NCI-H2029 treated with DMSO at 0.1 percent for 48 hours (cell line): ENCODE results near the gene INPP5A.

Experiments used
- DNase-seq: peaks from one replicate; lab custom pipeline; 2025; lab: John Stamatoyannopoulos, UW

The INPP5A gene

GRCh38 chr10:132580617-132581016, 43.0 kb downstream of the INPP5A start:
- no peak for DNase-seq

DNA sequence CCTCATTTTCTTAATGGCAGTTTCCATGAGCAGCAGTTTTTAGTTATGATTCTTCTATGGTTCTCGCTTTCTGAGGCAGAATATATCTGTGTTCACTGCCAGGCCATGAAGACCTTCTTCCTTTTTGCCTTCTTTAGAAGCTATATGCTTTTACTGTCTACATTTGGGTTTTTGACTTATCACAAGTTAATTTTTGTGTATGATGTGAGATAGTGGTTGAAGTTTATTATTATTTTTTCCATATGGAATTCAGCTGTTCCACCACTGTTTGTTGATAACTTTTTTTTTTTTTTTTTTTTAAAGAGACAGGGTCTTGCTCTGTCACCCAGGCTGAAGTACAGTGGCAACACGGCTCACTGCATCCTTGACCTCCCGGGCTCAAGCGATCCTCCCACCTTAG, 44.5 kb downstream of the INPP5A start:
- no peak for DNase-seq

DNA sequence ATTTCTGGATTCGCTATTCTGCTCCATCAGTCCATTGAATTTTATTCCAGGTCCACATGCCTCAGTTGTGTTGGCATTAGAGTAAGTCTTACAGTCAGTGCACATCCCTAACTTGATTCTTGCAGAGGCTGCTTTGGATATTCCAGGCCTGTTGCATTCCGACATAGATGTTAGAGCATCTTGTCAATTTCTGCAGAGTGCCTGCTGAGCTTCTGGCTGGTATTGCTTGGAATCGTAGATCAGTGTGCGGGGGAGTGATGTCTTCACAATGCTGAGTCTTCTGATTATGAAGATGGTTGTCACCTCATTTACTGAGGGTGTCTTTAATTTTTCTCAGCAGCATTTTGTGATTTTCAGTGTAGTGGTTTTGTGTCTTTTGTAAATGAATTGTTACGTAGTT, 45.2 kb downstream of the INPP5A start:
- no peak for DNase-seq

DNA sequence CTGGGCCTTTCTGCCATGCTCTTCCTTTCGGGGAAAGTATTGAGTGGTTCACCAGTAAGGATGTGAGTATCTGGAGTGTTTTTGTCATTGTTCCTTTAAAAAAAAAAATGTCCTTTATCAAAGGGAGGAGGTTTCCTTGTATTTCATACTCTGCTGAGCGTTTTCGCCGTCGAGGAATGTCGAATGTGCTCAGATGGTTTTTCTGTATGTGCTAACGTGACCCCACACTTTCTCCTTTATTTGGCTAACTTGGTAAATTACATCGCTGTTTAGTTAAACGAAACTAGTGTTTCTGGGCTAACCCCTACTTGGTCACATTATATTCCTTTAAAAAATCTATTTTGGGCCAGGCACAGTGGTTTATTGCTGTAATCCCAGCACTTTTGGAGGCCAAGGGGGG, 45.9 kb downstream of the INPP5A start:
- no peak for DNase-seq

GRCh38 chr10:132584081-132584480, 46.5 kb downstream of the INPP5A start:
- no peak for DNase-seq

DNA sequence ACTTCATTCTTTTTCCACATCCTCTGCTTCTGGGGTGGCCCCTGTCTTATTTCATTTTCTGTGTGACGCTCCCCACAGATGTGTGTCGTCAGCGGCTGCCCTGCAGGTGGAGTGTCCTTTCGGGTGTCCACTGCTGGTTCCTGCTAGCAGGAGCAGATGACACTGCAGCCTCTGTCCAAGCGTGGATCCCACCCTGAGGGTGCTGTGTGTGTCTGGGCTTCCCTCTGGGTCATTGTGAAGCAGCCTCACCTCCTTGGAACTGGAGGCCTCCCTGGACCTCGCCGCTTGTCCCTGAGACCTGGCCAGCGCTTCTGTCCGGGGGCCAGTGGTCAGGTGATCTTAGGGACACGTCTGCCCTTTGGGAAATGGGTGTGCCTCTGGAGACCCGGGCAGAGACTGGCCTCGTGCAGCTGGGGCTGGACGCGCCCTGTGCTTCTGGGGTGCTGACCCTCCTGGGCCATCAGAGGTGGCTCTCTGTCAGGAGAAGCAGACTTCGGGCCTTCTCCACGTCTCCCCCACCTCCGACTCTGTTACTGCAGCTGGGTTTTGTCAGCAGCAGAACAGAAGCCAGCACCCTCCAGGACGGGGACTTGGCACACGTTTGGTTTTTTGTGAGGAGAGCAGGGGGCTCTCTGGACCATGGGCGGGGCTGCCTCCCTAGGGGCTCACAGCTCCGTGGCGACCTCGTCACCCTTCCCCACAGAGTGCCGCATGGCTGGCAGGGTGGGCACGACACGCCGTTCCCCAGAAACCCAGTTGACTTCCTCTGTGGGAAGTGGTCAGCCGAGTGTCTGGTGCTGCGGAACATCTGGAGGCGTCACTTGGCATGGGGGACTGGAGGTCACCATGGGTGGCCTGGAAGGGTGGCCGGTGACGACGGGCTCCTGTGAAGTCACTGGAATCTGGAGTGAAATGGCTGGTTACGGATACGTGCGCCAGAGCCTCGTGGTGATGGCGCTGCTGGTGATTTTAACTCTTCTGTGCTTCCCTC, 48.4 kb downstream of the INPP5A start:
- no peak for DNase-seq

GRCh38 chr10:132586739-132587138, 49.2 kb downstream of the INPP5A start:
- no peak for DNase-seq

DNA sequence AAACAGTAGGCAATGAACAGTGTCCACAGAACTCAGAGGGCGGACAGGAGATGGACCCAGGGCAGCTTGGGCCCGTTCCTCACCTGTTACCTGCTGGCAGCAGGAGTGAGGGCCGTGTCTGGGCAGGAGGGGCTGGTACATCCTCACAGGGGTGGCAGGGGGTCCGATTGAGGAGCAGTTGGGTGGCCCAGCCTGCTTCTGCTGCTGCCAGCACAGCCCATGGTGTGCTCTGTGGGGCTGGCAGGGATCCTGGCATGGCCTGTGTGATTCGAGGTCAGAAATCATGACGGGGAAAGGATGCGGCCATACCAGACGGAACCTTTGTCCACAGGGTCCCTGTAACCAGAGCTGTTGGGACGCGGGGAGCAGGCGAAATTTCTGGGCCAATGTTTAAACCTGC, 49.6 kb downstream of the INPP5A start:
- DNase-seq: no peak

GRCh38 chr10:132588301-132589013, 50.9 kb downstream of the INPP5A start:
- no peak for DNase-seq

DNA sequence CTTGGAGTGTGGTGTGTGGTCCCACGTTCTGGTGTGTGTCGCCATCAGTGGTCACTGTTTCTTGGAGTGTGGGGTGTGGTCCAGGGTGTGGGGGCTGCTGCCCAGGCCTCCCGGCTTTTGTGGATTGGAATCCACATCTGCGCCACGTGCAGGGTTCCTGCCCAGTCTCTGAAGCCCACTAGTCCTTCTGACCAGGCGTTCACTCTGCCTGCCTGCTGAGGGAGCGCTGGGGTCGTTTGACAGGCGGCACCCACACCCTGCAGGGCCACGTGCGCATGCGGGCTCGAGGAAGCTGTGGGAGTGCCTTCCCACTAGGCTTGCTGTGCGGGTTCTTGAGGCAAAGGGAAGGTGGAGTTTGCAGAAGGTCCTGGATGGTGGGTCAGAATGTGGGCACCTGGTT, 51.4 kb downstream of the INPP5A start:
- DNase-seq: no peak

- no peak for DNase-seq
Measured at GRCh38 chr10:132589681-132590080, 52.1 kb downstream of the INPP5A start.

DNA sequence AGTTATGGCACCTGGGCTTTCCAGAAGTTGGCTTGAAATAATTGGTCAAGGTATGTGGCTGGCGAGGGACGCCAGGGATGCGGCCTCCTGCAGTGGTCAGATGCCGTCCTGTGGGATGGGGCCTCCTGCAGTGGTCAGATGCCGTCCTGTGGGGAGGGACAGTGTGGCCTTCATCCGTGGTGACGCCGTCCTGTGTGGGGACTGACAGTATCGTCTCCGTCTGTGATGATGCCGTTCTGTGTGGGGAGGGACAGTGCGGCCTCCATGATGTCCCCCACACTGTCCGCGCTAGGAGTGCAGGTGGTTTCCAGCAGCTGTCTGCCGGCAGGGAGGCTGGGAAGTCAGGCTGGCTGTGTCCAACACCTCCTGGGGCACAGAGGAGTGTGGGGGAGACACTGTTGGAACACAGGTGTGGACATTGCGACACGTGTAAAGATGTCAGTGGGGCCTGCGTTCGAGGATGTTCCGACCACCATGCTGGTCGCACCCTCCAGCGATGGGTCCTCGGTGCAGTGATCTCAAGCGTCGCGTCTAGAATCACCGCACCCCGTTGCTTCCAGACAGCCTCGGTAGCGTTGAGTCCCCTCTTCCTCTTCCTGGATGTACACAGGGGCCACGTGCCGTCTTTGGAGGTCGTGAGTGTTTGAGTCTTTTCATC, 52.6 kb downstream of the INPP5A start:
- DNase-seq: no peak

GRCh38 chr10:132590752-132591121, 53.1 kb downstream of the INPP5A start:
- no peak for DNase-seq

DNA sequence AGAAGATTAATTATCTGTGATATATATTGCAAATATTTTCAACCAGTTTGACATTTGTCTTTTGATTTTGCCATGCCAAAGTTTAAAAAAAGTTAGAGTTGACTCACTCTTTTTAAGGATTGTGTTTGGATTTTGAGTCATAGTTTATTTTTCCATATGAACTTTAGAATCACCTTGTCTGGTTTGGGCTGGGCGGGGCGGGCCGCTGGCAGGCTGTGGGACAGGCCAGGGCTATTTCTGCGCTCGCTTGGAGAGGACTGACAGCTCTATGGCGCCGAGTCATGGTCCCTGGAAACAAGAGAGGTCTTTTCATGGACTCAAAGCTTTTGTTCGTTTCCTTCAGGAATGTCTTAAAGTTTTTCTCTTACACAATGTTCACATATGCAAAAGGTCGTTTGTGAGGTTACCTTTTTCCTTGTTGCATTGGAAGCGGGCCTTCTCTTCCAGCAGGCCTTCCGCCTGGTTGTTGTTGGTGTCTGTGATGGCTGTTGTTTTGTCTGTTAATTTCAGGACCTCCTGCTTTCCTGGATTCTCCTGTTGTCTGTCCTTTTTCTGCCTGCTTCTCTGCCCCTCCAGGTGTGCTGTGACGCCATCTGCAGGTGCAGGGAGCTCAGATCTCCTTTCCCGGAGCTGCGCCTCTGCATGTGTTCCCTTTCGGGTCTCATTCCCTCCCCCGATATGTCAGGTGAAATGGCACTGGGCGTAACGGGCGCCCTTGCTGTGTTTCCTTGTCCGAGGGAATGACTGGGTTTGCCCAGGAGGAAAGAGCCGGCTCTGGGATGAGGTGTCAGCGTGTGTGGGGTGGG, 53.8 kb downstream of the INPP5A start:
- no peak for DNase-seq

DNA sequence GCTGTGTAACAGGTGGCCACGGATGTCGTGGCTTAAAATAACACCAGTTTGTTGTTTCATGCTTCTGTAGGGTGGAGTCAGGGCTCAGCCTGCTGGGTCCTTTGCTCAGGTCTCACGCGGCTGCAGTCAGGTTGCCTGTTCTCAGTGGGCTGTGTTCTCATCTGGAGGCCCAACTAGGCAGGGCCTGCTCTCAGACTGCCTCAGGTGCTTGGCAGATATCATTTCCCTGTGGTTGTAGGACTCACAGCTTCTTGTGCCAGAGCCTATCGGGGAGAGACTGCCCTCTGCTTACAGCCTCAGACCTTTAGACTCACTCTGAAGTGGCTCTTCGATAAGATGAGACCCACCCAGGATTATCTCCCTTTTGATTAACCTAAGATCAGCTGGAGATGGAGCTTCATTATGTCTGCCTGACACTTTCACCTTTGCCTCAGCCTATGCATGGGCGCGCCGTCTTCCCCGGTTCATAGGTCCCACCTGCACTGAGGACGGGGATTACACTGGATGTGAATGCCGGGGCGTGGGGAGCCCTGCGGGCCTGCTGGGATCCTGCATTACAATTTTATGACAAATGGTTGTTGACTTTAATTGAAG, 55.3 kb downstream of the INPP5A start:
- DNase-seq: no peak

- no peak for DNase-seq
Measured at GRCh38 chr10:132593389-132593788, 55.8 kb downstream of the INPP5A start.

DNA sequence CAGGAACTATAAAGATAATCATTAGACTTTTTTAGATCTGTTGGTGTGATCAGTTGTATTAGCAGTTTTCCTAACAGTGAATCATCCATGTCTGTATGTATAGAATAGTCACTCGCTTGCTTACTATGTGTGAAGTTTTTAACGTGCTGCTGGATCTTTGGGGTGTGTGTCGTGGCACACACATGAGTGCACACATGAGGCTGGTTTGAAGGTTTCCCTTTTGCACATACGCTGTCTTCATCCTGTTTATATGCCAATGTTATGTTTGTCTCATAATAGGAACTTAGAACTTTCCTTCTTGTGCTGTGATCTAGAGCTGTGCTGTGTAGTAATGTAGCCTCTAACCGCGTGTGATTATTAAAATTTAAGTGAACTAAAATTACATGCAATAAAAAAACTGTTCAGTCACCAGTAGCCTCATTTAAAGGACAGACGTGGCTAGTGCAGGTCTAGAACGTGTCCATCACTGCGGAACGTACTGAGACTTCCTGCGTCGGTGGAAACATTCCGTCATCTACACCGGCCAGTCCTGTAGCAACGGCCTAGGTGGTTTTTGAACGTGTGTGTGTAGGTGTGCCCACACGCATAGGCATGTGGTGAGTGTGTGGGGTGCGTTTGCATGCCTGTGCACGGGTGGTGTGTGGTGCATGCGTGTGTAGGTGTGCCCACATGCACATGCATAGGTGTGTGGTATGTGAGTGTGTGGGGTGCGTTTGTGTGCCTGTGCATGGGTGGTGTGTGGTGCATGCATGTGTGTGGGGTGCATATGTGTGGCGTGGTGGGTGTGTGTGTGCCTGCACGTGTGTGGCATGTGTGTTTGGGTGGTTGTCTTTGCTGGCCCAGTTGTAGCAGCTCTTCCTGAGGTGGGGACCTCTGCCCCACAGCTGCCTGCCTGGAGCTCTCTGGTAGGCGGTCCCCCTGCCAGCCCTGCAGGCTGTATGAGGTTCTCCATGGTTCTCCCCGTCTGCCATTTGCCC, 56.6 kb downstream of the INPP5A start:
- DNase-seq: no peak

DNA sequence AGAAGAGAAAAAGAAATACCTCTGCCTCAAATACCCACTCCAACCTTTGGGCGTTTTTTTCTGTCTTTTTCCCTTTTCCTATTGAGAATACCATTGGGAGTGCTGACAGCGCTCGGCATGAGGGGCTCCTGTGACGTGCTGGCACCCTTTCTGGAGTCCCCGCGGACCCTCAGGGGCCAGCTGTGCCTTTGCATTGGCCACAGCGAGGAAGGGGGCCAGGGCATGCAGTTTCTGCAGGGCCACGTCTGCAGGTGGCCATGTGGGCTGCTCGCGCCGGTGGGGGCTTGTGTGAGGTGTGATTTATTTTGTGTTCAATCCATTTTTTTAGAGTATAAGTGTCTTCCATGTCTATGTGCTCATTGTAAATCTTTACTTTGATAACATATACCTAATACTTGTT, 57.4 kb downstream of the INPP5A start:
- DNase-seq: no peak

DNA sequence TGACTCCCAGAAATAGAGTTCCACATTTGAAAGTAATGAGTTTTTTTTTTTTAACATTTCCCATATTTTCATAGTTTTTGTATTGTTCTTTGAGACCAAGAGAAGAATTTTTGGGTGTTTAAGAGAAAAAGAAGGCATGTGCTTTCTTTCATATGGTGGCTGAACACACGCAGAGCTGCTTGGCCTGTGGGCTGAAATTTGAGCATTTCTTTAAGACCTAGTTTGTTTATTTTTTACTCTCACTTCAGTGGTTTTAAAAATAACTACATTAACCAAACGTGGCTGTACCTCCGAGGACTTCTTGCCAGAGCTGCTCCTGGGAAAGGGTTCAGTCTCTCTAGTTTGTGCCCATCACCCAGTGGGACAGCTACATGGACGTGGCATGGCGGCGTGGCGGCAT, 58.3 kb downstream of the INPP5A start:
- DNase-seq: no peak

GRCh38 chr10:132596742-132597279, 59.2 kb downstream of the INPP5A start:
- no peak for DNase-seq
